Measurements from ENCODE around the gene TNFRSF6B.
"Not testable (repeated sequence)": the region's sequence is repeated elsewhere in the genome, so short reads cannot be mapped to it uniquely, and the experiment has no call there.

TNFRSF6B gene

DNA sequence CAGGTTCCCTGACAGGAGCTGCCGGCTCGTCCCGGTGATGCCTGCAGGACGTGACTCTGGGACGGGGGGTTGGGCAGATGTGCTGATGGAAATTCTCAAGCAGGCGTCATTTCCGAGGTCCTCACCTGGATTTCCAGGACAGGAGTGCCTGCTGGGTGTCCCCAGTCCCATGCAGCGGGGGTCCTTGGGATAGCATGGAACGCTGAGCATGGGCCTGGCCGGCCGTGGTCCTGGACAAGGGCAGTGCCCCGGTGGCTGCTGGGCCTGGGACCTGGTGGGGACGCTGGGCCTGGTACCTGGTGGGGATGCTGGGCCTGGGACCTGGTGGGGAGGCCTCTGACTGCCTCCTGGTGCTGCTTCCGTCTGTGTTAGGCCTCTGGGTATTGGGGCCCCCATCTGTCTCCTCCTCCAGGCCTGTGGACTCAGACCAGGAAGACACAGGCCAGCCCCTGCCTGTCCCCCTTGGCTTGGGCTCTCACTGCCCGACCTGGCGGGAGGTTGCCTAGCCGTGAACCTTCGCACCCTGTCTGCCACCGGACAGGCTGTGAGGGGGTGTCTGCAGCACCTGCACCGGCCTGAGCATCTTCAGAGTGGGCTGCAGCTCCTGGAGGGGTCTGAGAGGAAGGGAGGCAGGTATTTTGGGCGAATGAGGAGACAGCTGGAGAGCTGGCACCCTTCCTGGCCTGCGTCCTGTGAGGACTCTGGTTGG, 32.2 kb upstream of the TNFRSF6B start:
- TF ChIP-seq, protein P1, sequence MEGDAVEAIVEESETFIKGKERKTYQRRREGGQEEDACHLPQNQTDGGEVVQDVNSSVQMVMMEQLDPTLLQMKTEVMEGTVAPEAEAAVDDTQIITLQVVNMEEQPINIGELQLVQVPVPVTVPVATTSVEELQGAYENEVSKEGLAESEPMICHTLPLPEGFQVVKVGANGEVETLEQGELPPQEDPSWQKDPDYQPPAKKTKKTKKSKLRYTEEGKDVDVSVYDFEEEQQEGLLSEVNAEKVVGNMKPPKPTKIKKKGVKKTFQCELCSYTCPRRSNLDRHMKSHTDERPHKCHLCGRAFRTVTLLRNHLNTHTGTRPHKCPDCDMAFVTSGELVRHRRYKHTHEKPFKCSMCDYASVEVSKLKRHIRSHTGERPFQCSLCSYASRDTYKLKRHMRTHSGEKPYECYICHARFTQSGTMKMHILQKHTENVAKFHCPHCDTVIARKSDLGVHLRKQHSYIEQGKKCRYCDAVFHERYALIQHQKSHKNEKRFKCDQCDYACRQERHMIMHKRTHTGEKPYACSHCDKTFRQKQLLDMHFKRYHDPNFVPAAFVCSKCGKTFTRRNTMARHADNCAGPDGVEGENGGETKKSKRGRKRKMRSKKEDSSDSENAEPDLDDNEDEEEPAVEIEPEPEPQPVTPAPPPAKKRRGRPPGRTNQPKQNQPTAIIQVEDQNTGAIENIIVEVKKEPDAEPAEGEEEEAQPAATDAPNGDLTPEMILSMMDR (IDR thresholded peaks at IDR 0.05; ENCODE audit: low read depth, low read length) = no peak
- no peak for DNase-seq (ENCODE audit: extremely low read depth, low read depth)

DNA sequence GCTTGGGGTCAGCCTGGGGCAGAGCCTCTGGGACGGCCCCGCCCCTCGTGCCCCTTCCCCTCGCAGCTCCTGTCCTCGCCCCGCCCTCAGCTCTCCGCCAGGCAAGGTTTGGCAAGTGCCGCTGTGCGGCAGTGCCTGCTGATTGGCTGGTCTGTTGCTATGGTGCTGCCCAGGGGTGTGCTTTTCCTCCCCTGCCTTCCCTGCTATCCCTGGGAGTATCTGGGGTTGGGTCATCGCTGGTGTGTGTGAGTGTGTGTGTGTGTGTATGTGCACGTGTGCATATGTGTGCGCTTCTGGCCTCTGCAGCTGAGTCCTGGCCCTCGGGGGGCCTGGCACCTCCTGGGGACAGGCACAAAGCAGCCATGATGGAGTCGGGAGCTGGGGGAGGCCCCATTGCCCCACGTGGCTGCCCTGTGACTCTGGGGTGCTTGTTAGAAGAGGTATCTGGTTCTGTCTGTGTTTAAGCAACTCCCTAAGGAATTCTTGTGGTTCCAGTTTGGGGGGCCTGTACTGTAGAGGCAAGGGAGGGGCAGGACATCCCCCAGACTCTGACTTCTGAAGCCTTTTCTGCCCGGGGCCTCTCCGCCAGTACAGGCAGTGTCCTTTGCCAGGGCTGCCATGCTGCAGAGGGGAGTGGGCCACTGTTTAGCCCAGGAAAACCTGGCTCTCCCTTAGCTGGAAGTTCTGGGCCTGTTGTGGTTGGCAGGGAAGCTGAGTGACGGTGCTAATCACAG, 31.4 kb upstream of the TNFRSF6B start:
- TF ChIP-seq, protein P1 (IDR thresholded peaks at IDR 0.05; ENCODE audit: low read depth, low read length) = no peak
- DNase-seq (ENCODE audit: extremely low read depth, low read depth) = no peak

DNA sequence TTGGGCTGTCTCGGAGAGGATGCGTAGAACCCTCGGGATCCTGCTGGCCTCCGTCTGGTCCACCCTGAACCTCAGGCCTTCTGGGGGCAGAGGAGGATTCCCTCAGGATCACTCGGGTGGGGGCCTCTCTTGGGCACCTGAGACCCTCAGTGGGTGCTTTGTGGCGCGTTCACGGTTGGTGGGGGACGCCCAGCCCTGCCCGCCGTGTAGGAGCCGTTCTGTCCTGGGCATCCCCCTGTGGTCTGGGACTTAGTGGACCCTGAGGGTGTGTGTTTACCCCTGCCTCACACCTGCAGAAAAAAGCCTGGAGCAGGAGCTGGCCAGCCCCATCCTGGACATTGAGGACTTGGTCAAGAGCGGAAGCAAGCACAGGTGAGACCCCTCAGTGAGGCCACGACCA, 30.7 kb upstream of the TNFRSF6B start:
- DNase-seq (ENCODE audit: extremely low read depth, low read depth) = no peak

DNA sequence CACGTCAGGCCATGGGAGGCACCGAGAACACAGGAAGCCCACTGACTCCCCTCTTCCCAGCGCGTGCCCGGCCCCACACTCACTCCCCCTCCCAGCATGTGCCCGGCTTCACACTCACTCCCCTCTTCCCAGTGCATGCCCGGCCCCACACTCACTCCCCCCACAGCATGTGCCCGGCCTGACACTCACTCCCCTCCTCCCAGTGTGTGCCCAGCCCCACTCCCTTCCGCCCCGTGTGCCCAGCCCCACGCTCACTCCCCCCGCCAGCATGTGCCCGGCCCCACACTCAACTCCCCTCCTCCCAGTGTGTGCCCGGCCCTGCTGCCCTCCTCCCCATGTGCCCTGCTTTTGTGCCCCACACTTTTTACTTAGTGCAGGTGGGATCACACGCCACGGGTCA, 28.6 kb upstream of the TNFRSF6B start:
- DNase-seq (ENCODE audit: extremely low read depth, low read depth) = no peak
- TF ChIP-seq, protein P1 (IDR thresholded peaks at IDR 0.05; ENCODE audit: low read depth, low read length) = no peak

More for the DNA sequence above, 30.7 kb upstream of the TNFRSF6B start:
- TF ChIP-seq, protein P1 (IDR thresholded peaks at IDR 0.05; ENCODE audit: low read depth, low read length) = no peak

DNA sequence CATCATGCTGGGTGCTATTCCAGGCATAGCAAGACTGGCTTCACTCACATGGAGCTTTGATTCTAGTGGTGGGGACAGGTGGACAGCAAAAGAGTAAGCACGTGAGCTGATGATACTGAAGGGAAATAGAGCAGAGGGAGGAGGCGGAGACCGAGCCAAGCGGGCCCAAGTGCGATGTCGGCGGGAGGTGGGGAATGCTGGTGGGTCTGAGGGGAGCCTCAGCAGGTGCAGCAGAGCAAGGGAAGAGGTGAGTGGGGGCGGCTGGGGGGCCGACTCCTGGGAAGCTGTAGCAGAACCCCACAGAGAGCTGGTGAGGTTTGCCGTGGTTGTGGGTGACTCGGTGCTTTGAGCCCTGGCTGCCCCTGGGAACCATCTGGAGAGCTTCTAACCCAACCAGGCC, 28.1 kb upstream of the TNFRSF6B start:
- DNase-seq (ENCODE audit: extremely low read depth, low read depth) = no peak
- TF ChIP-seq, protein P1 (IDR thresholded peaks at IDR 0.05; ENCODE audit: low read depth, low read length) = no peak

DNA sequence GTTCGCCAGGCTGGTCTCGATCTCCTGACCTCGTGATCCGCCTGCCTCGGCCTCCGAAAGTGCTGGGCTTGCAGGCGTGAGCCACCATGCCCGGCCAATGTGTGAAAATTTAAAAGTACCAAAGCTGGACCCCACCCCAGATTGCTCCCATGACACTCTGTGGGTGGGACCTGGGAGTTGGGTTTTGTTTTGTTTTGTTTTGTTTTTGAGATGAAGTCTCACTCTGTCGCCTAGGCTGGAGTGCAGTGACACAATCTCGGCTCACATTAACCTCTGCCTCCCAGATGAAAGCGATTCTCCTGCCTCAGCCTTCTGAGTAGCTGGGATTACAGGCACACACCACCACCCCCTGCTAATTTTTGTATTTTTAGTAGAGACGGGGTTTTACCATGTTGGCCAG, 24.8 kb upstream of the TNFRSF6B start:
- DNase-seq (ENCODE audit: extremely low read depth, low read depth) = not testable (repeated sequence)

DNA sequence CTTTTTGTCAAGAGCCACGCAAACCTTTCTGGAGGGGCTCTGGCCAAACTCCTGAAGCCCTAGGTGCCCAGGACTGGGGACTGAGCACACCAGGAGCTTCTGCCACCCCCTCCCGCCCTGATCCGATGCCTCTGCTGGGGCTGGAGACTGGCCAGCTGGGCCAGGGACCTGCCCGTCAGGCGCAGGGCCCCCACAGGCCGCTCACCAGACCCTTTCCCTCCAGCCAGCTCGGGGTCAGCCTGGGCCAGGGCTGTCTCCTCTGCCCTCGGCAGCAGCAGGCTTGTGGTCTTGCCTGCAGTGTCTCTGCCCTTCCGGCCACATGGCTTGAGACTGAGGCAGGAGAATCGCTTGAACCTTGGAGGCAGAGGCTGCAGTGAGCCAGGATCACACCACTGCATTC, 23.8 kb upstream of the TNFRSF6B start:
- TF ChIP-seq, protein P1 (IDR thresholded peaks at IDR 0.05; ENCODE audit: low read depth, low read length) = no peak
- DNase-seq (ENCODE audit: extremely low read depth, low read depth) = no peak
